ENCODE data around the gene CNTNAP2. TPM values are rescaled to one million over a fixed set of nuclear protein-coding genes. Genes with fewer than 3 reads are reported as not detected.

CNTNAP2 gene
- total and polyA plus RNA-seq, 2 of the 13 experiments (the other 11 are each of a cell fraction or from before 2014, with no cell fraction given): 0.40 to 0.42 TPM

DNA sequence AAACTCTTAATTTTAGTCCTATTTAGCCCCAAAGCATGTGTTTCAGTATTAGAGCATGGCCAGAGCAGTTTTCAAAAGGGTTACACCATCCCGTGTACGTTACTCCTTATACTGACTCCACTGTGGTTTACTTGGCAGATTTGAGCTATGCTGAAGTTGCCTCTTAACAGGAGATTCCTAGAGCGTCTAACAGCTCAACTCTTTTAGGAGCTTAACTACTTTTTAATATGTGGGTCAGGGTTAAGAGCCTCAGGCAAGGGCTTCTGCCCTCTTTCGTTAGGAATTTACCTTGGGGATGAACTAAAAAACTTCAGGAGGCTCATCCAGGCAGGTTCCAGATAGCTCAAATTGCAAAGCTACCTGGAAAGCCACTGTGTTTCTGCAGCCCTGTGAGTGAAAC lies 1799.2 kb downstream of the CNTNAP2 start:
- no peaks in the 10 kb centered on the region for H3K4me1 ChIP-seq (ENCODE audit: insufficient read depth, low read length)
- BruUV-seq (replicated peaks): no TSS peak
- no peak overlapping the region for H2AFZ ChIP-seq (ENCODE audit: low read length)
- no peaks in the 10 kb centered on the region for H4K20me1 ChIP-seq (ENCODE audit: insufficient read depth, low read length)
- DNase-seq (ENCODE audit: low spot score) (no peak), ATAC-seq (no peak), FAIRE-seq (no peak)
- POLR2A ChIA-PET: no interaction called here
- H3K4me2 ChIP-seq (ENCODE audit: low read depth, low read length): no peak overlapping the region
- H3K9ac ChIP-seq (ENCODE audit: insufficient read depth, low read depth, low read length): no peak overlapping the region
- CTCF ChIA-PET (ENCODE audit: low intra/inter-chr PET ratio, low total read pairs): no interaction called here
- in situ Hi-C loops (cut with HindIII; ENCODE audit: extremely low pct_ligation_motif_present, low pct_unique_long_range_greater_than_20kb) (no loop called here), intact Hi-C loops (cut with micrococcal nuclease; ENCODE audit: unreplicated experiment) (no loop called here)
- TF ChIP-seq ZFP62 (CRISPR knock-in tag; IDR thresholded peaks at IDR 0.05): no peak
- TF ChIP-seq ZNF619 (CRISPR knock-in tag; IDR thresholded peaks at IDR 0.05): no peak
- no peak for TF ChIP-seq ZNF282 (IDR thresholded peaks at IDR 0.05; ENCODE audit: partially characterized antibody)
- TF ChIP-seq, protein P1, sequence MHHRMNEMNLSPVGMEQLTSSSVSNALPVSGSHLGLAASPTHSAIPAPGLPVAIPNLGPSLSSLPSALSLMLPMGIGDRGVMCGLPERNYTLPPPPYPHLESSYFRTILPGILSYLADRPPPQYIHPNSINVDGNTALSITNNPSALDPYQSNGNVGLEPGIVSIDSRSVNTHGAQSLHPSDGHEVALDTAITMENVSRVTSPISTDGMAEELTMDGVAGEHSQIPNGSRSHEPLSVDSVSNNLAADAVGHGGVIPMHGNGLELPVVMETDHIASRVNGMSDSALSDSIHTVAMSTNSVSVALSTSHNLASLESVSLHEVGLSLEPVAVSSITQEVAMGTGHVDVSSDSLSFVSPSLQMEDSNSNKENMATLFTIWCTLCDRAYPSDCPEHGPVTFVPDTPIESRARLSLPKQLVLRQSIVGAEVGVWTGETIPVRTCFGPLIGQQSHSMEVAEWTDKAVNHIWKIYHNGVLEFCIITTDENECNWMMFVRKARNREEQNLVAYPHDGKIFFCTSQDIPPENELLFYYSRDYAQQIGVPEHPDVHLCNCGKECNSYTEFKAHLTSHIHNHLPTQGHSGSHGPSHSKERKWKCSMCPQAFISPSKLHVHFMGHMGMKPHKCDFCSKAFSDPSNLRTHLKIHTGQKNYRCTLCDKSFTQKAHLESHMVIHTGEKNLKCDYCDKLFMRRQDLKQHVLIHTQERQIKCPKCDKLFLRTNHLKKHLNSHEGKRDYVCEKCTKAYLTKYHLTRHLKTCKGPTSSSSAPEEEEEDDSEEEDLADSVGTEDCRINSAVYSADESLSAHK (CRISPR knock-in tag; IDR thresholded peaks at IDR 0.05; ENCODE audit: borderline replicate concordance): no peak
- no peak for TF ChIP-seq KLF6 (CRISPR knock-in tag; IDR thresholded peaks at IDR 0.05)
- TF ChIP-seq, protein P2, sequence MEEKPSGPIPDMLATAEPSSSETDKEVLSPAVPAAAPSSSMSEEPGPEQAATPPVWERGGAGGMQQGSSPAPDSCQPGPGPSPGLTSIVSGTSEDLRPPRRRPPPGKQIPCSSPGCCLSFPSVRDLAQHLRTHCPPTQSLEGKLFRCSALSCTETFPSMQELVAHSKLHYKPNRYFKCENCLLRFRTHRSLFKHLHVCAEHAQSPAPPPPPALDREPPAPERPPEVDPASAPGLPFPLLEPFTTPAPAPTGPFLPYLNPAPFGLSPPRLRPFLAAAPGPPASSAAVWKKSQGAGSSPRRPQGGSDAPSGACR (CRISPR knock-in tag; IDR thresholded peaks at IDR 0.05): no peak
- no peaks in the 10 kb centered on the region for H3K36me3 ChIP-seq (replicated peaks in 1 of 2; ENCODE audit: control insufficient read depth in 1 of 2, insufficient read depth in 2 of 2, low read length in 2 of 2)
- WGBS (ENCODE audit: low lambda C conversion rate): 0% methylated on average over 4 of the region's 4 CpGs
- H3K4me3 ChIP-seq (replicated peaks in 1 of 3; ENCODE audit: insufficient read depth in 1 of 3, low read depth in 2 of 3, low read length in 3 of 3): no peak overlapping the region
- no peaks in the 10 kb centered on the region for H3K27me3 ChIP-seq (ENCODE audit: control insufficient read depth in 1 of 2, insufficient read depth in 2 of 2, low read length in 2 of 2)
- no peak overlapping the region for H3K27ac ChIP-seq (ENCODE audit: extremely low read length, insufficient read depth, low read length)
- H3K9me3 ChIP-seq (ENCODE audit: low read length): no peaks in the 10 kb centered on the region
- no peaks in the 10 kb centered on the region for H3K79me2 ChIP-seq (ENCODE audit: insufficient read depth, low read length)

DNA sequence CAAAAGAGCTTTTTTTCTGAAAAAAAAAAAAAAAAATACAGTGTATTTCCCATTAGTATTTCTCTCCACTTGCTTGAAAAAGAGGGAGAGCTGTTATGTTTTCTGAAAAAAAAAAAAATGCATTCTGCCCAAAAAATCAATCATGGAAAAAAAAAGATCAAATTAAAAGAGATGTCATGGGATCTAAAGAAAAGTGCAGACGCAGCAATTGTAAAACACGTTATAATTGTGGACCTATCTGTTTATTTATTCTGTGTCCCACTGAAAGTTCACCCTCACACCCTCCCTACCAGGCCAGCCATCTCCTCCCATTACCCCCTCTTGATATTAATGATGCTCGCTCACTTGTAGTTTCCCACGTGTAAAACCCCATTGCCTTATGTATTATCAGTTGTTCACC lies 1800.0 kb downstream of the CNTNAP2 start:
- Histone ChIP-seq H3K36me3 (replicated peaks in 1 of 2; ENCODE audit: control insufficient read depth in 1 of 2, insufficient read depth in 2 of 2, low read length in 2 of 2) (no peaks in the 10 kb centered on the region), H3K79me2 (ENCODE audit: insufficient read depth, low read length) (no peaks in the 10 kb centered on the region), H3K9me3 (ENCODE audit: low read length) (no peaks in the 10 kb centered on the region), H2AFZ (ENCODE audit: low read length) (no peak overlapping the region), H3K4me1 (ENCODE audit: insufficient read depth, low read length) (no peaks in the 10 kb centered on the region), H3K4me3 (replicated peaks in 1 of 3; ENCODE audit: insufficient read depth in 1 of 3, low read depth in 2 of 3, low read length in 3 of 3) (no peak overlapping the region), H3K27me3 (ENCODE audit: control insufficient read depth in 1 of 2, insufficient read depth in 2 of 2, low read length in 2 of 2) (no peaks in the 10 kb centered on the region), H3K9ac (ENCODE audit: insufficient read depth, low read depth, low read length) (no peak overlapping the region), H3K4me2 (ENCODE audit: low read depth, low read length) (no peak overlapping the region), H3K27ac (ENCODE audit: extremely low read length, insufficient read depth, low read length) (no peak overlapping the region), H4K20me1 (ENCODE audit: insufficient read depth, low read length) (no peaks in the 10 kb centered on the region)
- POLR2A ChIA-PET: no interaction called here
- DNase-seq (ENCODE audit: low spot score) (no peak), FAIRE-seq (no peak), ATAC-seq (no peak)
- 1% methylated on average over 4 of the region's 4 CpGs for WGBS (ENCODE audit: low lambda C conversion rate)
- intact Hi-C loops (cut with micrococcal nuclease; ENCODE audit: unreplicated experiment): no loop called here
- in situ Hi-C loops (cut with HindIII; ENCODE audit: extremely low pct_ligation_motif_present, low pct_unique_long_range_greater_than_20kb): no loop called here
- CTCF ChIA-PET (ENCODE audit: low intra/inter-chr PET ratio, low total read pairs): no interaction called here
- no TSS peak for BruUV-seq (replicated peaks)
- no peak for TF ChIP-seq NR3C1 (CRISPR knock-in tag; IDR thresholded peaks at IDR 0.05)
- no peak for TF ChIP-seq EEA1 (CRISPR knock-in tag; IDR thresholded peaks at IDR 0.05; ENCODE audit: borderline replicate concordance)
- no peak for TF ChIP-seq KDM2A (CRISPR knock-in tag; IDR thresholded peaks at IDR 0.05; ENCODE audit: borderline replicate concordance, low read depth)
- TF ChIP-seq, protein P3, sequence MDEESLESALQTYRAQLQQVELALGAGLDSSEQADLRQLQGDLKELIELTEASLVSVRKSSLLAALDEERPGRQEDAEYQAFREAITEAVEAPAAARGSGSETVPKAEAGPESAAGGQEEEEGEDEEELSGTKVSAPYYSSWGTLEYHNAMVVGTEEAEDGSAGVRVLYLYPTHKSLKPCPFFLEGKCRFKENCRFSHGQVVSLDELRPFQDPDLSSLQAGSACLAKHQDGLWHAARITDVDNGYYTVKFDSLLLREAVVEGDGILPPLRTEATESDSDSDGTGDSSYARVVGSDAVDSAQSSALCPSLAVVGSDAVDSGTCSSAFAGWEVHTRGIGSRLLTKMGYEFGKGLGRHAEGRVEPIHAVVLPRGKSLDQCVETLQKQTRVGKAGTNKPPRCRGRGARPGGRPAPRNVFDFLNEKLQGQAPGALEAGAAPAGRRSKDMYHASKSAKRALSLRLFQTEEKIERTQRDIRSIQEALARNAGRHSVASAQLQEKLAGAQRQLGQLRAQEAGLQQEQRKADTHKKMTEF (CRISPR knock-in tag; IDR thresholded peaks at IDR 0.05): no peak
- TF ChIP-seq MAFK (conservative IDR thresholded peaks at IDR 0.05 in 1 of 2, IDR thresholded peaks at IDR 0.05 in 1 of 2; ENCODE audit: low read length in 2 of 2): peak in 1 of 2 experiments; percentile 69; a peak in 2 of 4 replicates
- TF ChIP-seq MAFF (IDR thresholded peaks at IDR 0.05; ENCODE audit: low read depth, low read length): 0 out of 2 replicates have a peak, but pooled peaks have one; percentile 30
- no peak for TF ChIP-seq ZNF792 (CRISPR knock-in tag; IDR thresholded peaks at IDR 0.05)
- no peak for TF ChIP-seq MXD4 (CRISPR knock-in tag; IDR thresholded peaks at IDR 0.05)
- TF ChIP-seq SOX13 (IDR thresholded peaks at IDR 0.05): no peak
- TF ChIP-seq SOX13 (CRISPR knock-in tag; conservative IDR thresholded peaks at IDR 0.05 in 1 of 2, IDR thresholded peaks at IDR 0.05 in 1 of 2): no peak
